Transverse colon (tissue), 3 donors: ENCODE results near the gene TENM4.

Experiments used
- CTCF ChIP-seq, 5 experiments: fragments of 200-600 bp in 3 of 5; fragments of 450-650 bp in 2 of 5; sonication (generic) in 3 of 5; IDR thresholded peaks; 1 replicate in 2 of 5; 2 replicates in 3 of 5; pipeline ENCODE4 v1.5.1; 2016 to 2017; ENCODE audit warnings: antibody characterized with exemption in 5 of 5, inconsistent platforms in 3 of 5, mild to moderate bottlenecking in 2 of 5, moderate library complexity in 1 of 5
- EP300 ChIP-seq: sonication (generic); formaldehyde crosslinking; IDR thresholded peaks from one replicate; pipeline ENCODE4 v1.6.1; 2017; ENCODE audit warnings: antibody characterized with exemption, low read depth

DNA sequence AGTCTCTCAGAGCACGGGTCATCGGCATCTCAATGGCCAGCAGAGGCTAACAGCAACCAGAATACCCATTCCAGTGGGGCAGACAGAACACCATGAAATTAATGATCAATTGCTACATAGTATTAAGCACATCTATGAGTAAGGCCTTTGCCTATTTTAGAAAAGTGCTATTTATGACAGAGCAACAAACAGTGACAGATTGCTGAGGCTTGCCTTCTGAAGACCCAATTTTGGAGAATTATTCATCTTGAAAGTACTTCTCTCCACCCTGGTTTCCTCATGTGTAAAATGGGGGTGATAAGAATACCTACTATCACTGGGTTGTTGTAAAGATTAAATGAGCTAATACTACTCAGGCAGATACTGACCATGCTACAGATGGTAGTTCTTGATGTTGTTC is 232.7 kb downstream of the TENM4 start:
- TF ChIP-seq CTCF (IDR thresholded peaks at IDR 0.05) (no peak), EP300 (no peak)
